Motor neuron (in vitro differentiated cells): ENCODE results near the gene SPAG9. TPM values are rescaled to one million over a fixed set of nuclear protein-coding genes. Genes with fewer than 3 reads are reported as not detected.

Source experiments
- ATAC-seq, 8 experiments: fragments of 200-7000 bp; cut with Tn5 transposase; replicated peaks in 6 of 8; 2 replicates each; pipeline ENCODE4 v1.8.0; 2021; ENCODE audit warnings: mild to moderate bottlenecking in 8 of 8, moderate library complexity in 8 of 8
- H3K27ac ChIP-seq, 2 donors: fragments of 250-450 bp; sonication (Bioruptor Pico); 2 replicates each; pipeline ENCODE4 v1.9.0; 2021; ENCODE audit warnings: antibody characterized with exemption in 2 of 2, mild to moderate bottlenecking in 2 of 2, moderate library complexity in 1 of 2
- H3K4me1 ChIP-seq, 2 donors: fragments of 250-450 bp; sonication (Bioruptor Pico); replicated peaks in 1 of 2; 2 replicates each; pipeline ENCODE4 v1.6.1; 2021; ENCODE audit warnings: antibody characterized with exemption in 2 of 2, mild to moderate bottlenecking in 2 of 2, moderate library complexity in 1 of 2
- H3K4me3 ChIP-seq, 5 donors: fragments of 250-450 bp; sonication (Bioruptor Pico); 2 replicates each; pipeline ENCODE4 v1.9.0; 2021; ENCODE audit warnings: antibody characterized with exemption in 5 of 5, mild to moderate bottlenecking in 5 of 5, moderate library complexity in 4 of 5
- WGBS, 10 experiments: fragments of 450-650 bp; shearing (Covaris generic); methylation state at CpG; one replicate each; pipeline ENCODE4 v1.0.0; 2022; 5-methylcytosine and 5-hydroxymethylcytosine counted together
- in situ Hi-C, 9 experiments: fragments of 400-800 bp; cut with MboI; loops; one replicate each; pipeline ENCODE4 v1.15.0; 2021; ENCODE audit warnings: low sequenced_read_pairs in 9 of 9, low pct_unique_long_range_greater_than_20kb in 2 of 9; ENCODE audit not compliant: unreplicated experiment in 9 of 9
- total RNA-seq, 8 experiments: library from RNA; unstranded; fragments of 300-600 nt; gene quantifications; 2 replicates each; pipeline versions ENCODE4 v1.2.3 to v1.2.4, GENCODE V29; 2022

SPAG9 gene
- total RNA-seq, 8 experiments from 2014 or later: 94.7 to 214 (median 139) TPM

DNA sequence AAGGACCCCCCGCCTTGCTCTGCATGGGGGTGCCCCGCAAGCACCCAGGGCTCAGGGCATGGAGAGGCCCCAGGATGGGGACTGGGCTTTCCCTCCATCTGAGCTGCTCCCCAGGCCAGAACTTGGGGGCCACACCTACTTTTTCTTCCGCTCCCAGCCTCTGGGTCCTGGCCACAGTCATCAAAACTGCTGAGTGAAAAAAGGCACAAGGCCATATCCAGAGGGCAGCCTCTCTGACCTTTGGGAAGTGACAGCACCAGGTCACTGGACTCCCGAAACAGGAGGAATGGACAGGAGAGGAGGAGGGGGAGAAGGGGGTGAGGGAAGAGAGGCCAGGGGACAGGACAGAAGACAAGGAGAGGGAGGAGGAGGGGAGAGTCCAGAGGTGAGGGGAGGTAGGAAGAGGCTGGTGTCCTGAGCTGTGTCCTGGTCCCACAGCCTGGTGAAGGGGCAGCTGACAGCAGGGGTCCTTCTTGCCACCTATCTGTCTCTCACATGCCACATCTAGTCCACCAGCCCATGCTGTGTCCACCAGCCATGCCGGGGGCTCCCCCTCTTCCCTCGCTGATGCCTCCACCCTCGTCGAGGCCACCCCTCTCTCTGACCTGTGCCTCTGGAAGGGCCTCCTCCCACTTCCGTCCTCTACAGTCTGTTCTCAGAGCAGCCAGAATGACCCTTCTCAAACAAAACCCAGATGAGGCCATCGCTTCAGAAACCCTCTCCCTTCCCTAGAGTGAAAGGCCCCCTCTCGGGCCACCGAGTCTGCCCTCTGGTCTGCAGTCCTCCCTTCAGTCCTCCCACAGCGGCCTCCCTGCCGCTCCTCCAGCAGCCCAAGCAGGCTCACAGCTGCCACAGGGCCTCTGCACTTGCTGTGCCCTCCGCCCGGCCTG is 180.6 kb downstream of the SPAG9 start:
- 73 to 100% (median 100%) methylated on average over 1 to 6 of the region's 16 CpGs; no CpG with 5 or more reads in 5 of the 10 experiments for WGBS, 10 experiments
- ATAC-seq: no peak
- in situ Hi-C loops: loop anchor here in 1 of 9 experiments (10.0 kb wide), 1 partner anchor 85 kb away; no protein-coding TSS in a partner anchor
- no peak overlapping the region for H3K4me3 ChIP-seq
- H3K4me1 ChIP-seq: peaks cover 22 to 26% of the 10 kb centered on the region in 2 donors
- H3K27ac ChIP-seq: no peak overlapping the region

DNA sequence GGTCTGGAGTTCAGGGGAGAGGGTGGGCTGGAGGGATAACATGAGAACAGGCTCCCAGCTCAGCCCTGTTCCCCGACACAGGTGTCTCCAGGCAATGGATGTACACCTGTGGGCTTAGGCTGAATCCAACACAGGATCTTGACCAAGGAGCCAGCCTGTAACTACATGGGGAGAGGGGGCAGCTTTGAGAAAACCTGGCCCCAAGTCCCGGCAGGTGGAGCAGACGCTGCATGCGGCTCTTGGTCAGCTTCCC is 181.2 kb downstream of the SPAG9 start:
- WGBS, 10 experiments: 100% methylated on average over 2 to 3 of the region's 4 CpGs; no CpG with 5 or more reads in 7 of the 10 experiments

DNA sequence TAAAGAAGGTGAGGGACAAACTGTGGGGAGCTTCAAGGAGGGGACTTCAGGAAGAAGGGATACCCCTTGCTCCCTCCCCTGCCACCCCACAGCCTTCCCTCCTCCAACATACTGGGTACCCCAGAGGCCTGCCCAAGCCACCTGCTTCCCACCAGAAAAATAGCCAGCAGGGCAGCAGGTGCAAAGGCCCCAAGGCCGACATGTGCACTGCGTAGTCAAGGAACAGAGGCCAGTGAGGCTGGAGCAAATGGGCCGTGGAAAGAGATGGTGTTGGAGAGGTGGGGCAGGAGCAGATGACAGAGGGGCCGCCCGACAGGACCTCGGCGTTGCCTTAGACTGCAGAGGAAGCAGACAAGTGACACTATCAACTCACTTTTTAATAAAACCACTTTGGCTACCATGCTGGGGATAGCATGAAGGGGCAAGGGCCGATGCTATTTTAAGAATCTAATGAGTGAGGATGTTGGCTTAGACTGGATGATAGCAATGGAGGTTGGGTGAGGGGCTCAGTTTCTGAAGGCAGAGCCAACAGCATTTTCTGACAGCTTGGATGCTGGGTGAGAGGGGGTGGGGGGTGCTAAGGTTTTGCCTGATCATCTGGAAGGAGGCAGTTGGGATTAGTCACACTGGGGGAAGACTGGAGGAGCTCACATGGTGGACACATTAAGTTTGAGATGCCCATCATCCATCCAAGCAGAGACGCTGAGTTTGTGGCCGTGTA is 181.7 kb downstream of the SPAG9 start:
- in situ Hi-C loops: no loop called here
- Histone ChIP-seq H3K27ac (no peak overlapping the region), H3K4me1 (peaks cover 16 to 21% of the 10 kb centered on the region in 2 donors), H3K4me3 (no peak overlapping the region)
- 53 to 100% (median 82%) methylated on average over 1 to 4 of the region's 10 CpGs; no CpG with 5 or more reads in 4 of the 10 experiments for WGBS, 10 experiments
- peak in 1 of 8 experiments; percentile 67 for ATAC-seq

More for the DNA sequence above, 181.2 kb downstream of the SPAG9 start:
- H3K4me1 ChIP-seq: peaks cover 20 to 25% of the 10 kb centered on the region in 2 donors
- in situ Hi-C loops: no loop called here
- H3K4me3 ChIP-seq: no peak overlapping the region
- no peak overlapping the region for H3K27ac ChIP-seq
- no peak for ATAC-seq

DNA sequence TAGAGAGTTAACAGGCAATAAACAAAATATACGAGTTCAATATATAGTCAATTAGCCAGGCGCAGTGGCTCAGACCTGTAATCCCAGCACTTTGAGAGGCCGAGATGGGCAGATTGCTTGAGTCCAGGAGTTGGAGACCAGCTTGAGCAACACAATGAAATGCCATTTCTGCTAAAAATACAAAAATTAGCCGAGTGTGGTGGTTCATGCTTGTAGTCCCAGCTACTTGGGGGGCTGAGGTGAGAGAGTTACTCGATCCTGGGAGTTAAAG is 184.7 kb downstream of the SPAG9 start:
- in situ Hi-C loops: no loop called here
- 52 to 86% (median 78%) methylated on average over 3 to 5 of the region's 5 CpGs; no CpG with 5 or more reads in 3 of the 10 experiments for WGBS, 10 experiments
- no peak overlapping the region for H3K4me3 ChIP-seq
- ATAC-seq: no peak
- no peak overlapping the region for H3K27ac ChIP-seq
- H3K4me1 ChIP-seq: peaks cover 20 to 24% of the 10 kb centered on the region in 2 donors

DNA sequence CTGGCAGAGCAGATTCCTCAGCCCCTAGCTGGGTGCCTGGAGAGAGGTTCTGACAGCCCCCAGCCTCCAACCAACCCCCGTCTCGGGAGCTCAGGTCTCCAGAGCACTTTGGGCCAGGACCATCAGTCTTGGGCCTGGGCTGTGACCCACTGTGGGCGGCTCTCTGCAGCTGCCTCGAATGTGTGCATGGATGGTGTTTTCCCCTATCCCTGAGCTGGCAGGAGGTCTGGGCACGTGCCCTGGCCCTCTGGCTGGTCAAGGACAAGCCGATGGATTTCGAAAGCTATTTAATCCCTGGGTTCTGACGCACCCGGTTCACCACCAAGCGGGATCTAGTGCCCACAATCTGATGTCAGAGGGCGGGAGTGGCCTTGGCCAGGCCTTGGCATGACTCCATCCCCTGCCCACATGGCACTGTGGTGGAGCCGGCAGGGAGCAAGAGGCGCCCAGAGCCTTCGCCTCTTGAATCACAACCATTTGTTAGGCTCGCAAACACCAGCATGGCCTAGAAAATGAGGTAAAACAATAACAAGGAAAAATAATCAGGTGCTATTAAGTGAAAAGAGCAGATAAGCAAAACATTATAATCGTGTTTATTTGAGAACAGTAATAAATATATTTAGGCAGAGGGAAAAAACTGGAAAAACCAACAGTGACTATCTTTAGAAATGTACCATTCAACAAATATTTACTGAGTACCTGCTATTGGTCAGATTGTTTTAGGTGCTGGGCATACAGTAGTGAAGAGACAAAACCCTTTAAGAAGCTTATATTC is 185.3 kb downstream of the SPAG9 start:
- 33 to 87% (median 72%) methylated on average over 1 to 7 of the region's 16 CpGs for WGBS, 10 experiments
- ATAC-seq: no peak
- in situ Hi-C loops: no loop called here

DNA sequence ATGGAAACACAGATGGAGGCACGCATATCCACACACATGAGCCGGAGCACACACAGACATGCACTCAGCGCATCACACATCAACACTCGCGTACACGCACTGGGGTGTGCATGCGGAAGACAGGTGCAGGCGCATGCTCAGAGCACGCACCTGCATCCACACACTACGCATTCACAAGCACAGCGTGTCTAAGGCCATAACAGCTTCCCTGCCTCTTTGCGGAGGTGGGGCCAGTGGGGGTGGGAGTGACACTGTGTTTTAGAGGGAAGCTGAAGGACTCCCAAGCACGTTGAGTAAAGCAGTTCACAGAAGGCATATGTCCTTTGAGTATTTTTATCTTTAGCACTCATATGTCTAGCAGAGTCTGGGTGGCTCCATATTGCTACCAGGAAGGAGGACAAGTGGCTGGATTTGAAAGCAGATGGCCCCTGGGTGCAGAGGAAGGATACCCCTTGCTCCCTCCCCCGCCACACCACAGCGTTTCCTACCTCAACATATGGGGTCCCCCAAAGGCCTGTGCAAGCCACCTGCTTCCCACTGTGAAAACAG is 185.9 kb downstream of the SPAG9 start:
- WGBS, 10 experiments: 70 to 100% (median 96%) methylated on average over 1 to 9 of the region's 15 CpGs; no CpG with 5 or more reads in 4 of the 10 experiments
- in situ Hi-C loops: no loop called here
- Histone ChIP-seq H3K4me1 (peaks cover 32 to 36% of the 10 kb centered on the region in 2 donors), H3K27ac (peak overlapping the region in 1 of 2 donors; percentile 23), H3K4me3 (no peak overlapping the region)
- no peak for ATAC-seq

More for the DNA sequence above, 185.3 kb downstream of the SPAG9 start:
- Histone ChIP-seq H3K4me1 (peaks cover 25 to 29% of the 10 kb centered on the region in 2 donors), H3K4me3 (no peak overlapping the region), H3K27ac (no peak overlapping the region)

DNA sequence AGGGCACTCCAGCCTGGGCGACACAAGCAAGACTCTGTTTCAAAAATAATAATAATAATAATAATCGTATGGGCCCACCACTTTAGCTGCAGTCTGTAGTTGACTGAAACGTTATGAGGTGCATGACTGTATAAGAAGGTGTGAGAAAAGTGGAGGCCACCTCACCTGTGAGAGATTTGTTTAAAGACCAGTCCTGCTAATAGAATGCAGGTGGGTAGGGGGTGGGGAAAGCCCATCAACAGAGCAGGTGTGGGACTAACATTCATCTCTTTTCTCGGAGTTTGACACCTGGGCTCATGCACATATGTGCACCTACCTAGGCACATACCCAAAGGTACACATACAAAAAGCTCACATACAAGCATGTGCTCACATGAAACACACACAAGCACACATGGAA is 186.5 kb downstream of the SPAG9 start:
- Histone ChIP-seq H3K4me1 (peaks cover 34 to 36% of the 10 kb centered on the region in 2 donors), H3K27ac (no peak overlapping the region), H3K4me3 (no peak overlapping the region)
- WGBS, 10 experiments: 58 to 89% (median 80%) methylated on average over 1 to 4 of the region's 4 CpGs; no CpG with 5 or more reads in 3 of the 10 experiments
- no peak for ATAC-seq
- in situ Hi-C loops: no loop called here

DNA sequence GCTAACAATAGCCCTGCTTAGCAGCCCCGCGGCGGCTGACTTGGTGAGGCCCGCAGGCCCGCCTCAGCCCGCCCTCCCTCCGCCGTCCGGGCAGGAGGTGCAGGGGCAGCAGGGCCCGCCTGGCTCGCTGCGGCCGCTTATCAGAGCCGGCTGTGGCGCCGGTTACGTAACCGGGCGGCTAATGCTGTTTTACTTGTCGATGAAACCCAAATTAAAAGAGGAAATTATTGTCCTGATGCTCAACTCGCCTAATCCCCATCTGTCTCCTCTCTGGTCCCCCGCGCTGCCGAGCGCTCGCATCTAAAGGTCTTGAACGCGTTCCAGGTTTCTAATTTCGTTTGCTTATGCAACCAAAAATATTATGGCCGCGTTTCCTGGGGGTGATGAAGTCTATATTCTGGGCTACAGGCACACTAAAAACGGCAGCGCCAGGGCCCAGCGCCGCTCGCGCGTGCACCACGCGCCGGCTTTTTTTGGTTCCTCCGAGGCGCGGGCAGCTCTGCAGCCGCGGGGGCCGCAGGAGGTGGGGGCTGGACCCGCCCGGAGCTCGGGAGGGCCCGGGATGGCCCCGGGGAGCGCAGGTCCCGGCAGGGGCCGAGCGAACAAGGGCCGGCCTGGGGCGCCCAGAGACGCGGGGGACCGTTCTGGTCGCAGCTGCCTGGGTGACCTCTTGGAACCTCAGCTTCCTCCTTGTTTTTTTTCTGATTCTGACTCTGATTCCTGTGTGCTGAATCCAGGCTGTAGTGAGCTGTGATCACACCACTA is 189.3 kb downstream of the SPAG9 start:
- 0 to 20% (median 0%) methylated on average over 1 to 4 of the region's 62 CpGs; no CpG with 5 or more reads in 6 of the 10 experiments for WGBS, 10 experiments
- H3K27ac ChIP-seq: peak overlapping the region; percentile 76 to 83

DNA sequence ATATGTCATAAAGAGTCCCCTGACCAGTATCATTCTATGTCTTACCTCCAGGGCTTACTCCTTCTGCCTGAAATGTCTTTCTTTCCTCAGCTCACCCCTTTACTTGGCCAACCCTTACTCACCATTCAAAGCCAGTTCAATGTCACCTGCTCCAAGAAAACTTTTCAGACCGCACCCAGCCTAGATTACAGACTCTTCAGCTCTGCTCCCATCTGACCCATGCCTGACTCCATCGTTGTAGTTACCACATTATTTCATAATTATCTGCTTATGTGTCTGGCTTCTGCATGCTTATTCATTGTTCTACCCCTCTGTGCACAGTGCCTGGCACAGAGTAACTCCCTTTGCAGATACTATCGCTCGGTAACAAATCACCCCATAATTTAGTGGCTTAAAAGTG is 192.0 kb downstream of the SPAG9 start:
- ATAC-seq: no peak

More for the DNA sequence above, 189.3 kb downstream of the SPAG9 start:
- ATAC-seq: peak; percentile 80 to 95 (median 86)
- Histone ChIP-seq H3K4me3 (peak overlapping the region; percentile 5 to 28 (median 13)), H3K4me1 (peaks cover 34% of the 10 kb centered on the region in 2 donors)
- in situ Hi-C loops: no loop called here

DNA sequence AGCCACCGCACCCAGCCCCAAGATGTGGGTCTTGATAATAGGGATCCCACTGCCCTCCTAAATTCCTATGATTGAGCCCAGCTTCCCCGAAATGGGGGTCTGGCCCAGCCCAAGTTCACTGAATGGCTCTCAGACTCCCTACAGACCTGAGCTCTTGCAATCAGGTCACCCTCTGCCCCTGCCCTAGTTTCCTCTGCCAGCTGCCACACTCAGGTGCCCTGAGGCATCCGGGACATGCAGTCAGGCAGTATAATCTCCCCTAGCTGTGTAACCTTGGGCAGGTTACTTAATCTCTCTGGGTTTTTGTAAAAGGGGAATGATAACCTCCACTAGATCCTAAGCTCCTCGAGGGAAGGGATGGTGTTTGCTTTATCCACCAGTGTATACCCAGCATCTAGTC is 193.4 kb downstream of the SPAG9 start:
- in situ Hi-C loops: no loop called here
- no peak overlapping the region for H3K27ac ChIP-seq
- H3K4me3 ChIP-seq: no peak overlapping the region
- H3K4me1 ChIP-seq: peaks cover 25 to 37% of the 10 kb centered on the region in 2 donors
- WGBS, 10 experiments: 48 to 100% (median 96%) methylated on average over 1 to 4 of the region's 4 CpGs; no CpG with 5 or more reads in 6 of the 10 experiments
- ATAC-seq: no peak

More for the DNA sequence above, 192.0 kb downstream of the SPAG9 start:
- in situ Hi-C loops: no loop called here
- no peak overlapping the region for H3K27ac ChIP-seq
- WGBS, 10 experiments: 20 to 100% (median 80%) methylated on average over 1 to 4 of the region's 4 CpGs; no CpG with 5 or more reads in 1 of the 10 experiments
- peaks cover 25% of the 10 kb centered on the region in 2 donors for H3K4me1 ChIP-seq
- H3K4me3 ChIP-seq: no peak overlapping the region

DNA sequence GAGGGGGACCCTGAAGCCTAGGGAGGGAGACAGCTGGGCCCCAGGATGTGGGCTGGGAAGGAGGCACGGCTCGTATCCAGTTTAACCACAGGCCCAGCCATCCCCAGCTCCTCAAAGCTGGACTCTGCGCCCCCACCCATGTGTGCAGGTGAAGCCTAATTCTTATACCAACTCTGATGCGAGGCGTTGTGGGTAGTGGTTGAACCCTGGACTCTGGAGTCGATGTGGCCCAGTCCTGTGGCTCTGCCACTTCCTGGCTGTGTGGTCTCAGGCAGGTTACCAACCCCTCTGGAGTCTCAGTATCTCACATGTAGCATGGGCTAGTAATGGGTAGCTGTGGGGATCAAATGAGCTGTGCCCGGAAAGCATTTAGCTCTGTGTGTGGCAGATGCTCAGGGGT is 194.1 kb downstream of the SPAG9 start:
- peaks cover 20 to 32% of the 10 kb centered on the region in 2 donors for H3K4me1 ChIP-seq
- WGBS, 10 experiments: 50 to 100% (median 100%) methylated on average over 1 to 3 of the region's 7 CpGs; no CpG with 5 or more reads in 5 of the 10 experiments
- no peak overlapping the region for H3K27ac ChIP-seq
- no peak overlapping the region for H3K4me3 ChIP-seq
- in situ Hi-C loops: no loop called here
- ATAC-seq: no peak

DNA sequence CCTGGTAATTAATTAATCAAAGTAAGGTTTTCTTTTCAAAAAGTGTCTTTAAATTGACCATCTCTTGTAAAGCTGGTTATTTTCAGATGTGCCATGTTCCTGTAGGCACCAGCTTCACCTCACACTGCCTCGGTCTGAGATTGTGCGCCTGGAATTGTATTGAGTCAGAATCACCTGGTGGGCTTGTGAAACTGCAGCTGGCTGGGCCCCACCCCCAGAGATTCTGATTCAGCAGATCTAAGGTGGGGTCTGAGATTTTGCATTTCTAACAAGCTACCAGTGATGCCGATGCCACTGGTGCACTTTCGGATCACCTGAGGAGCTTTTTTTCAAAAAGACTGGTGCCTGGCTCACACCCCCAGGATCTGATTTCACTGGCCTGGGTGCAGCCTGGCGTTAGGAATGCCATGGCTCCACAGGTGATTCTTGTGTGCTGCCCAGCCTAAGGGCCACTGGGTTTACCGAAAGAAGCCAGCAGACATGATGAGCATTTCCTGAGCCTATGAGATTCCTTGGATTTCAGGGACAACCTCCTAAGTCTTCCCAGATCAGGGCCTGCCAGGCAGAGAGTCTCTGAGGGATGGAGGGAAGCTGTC is 195.3 kb downstream of the SPAG9 start:
- no peak for ATAC-seq
- 57 to 100% (median 72%) methylated on average over 1 to 5 of the region's 6 CpGs; no CpG with 5 or more reads in 3 of the 10 experiments for WGBS, 10 experiments
- peaks cover 9 to 30% of the 10 kb centered on the region in 2 donors for H3K4me1 ChIP-seq
- in situ Hi-C loops: no loop called here
- H3K4me3 ChIP-seq: no peak overlapping the region
- H3K27ac ChIP-seq: no peak overlapping the region
